Measurements from ENCODE around the gene ANKRD13C.

Gene ANKRD13C

GRCh38 chr1:70318191-70318590 lies 36.3 kb downstream of the ANKRD13C start:
- TF ChIP-seq CTCF (IDR thresholded peaks at IDR 0.05; ENCODE audit: low read depth, low read length, missing control alignments): no peak
- no peaks in the 10 kb centered on the region for H3K27me3 ChIP-seq (replicated peaks)
- DNase-seq: no peak
- in situ Hi-C loops (cut with HindIII; ENCODE audit: low pct_ligation_motif_present, low sequenced_read_pairs): no loop called here
- H3K36me3 ChIP-seq (replicated peaks): no peaks in the 10 kb centered on the region
- no peak overlapping the region for H3K27ac ChIP-seq
- H3K4me3 ChIP-seq (ENCODE audit: low read depth, low read length): no peak overlapping the region

- no peaks in the 10 kb centered on the region for H3K36me3 ChIP-seq (replicated peaks)
- in situ Hi-C loops (cut with HindIII; ENCODE audit: low pct_ligation_motif_present, low sequenced_read_pairs): no loop called here
- no peak for TF ChIP-seq CTCF (IDR thresholded peaks at IDR 0.05; ENCODE audit: low read depth, low read length, missing control alignments)
- H3K4me3 ChIP-seq (ENCODE audit: low read depth, low read length): no peak overlapping the region
- H3K27me3 ChIP-seq (replicated peaks): no peaks in the 10 kb centered on the region
- no peak overlapping the region for H3K27ac ChIP-seq
- no peak for DNase-seq
Observed at GRCh38 chr1:70317087-70317486, 37.4 kb downstream of the ANKRD13C start.

GRCh38 chr1:70315782-70316181 lies 38.7 kb downstream of the ANKRD13C start:
- H3K4me3 ChIP-seq (ENCODE audit: low read depth, low read length): no peak overlapping the region
- H3K36me3 ChIP-seq (replicated peaks): no peaks in the 10 kb centered on the region
- in situ Hi-C loops (cut with HindIII; ENCODE audit: low pct_ligation_motif_present, low sequenced_read_pairs): no loop called here
- H3K27ac ChIP-seq: no peak overlapping the region
- no peak for TF ChIP-seq CTCF (IDR thresholded peaks at IDR 0.05; ENCODE audit: low read depth, low read length, missing control alignments)
- H3K27me3 ChIP-seq (replicated peaks): no peaks in the 10 kb centered on the region
- no peak for DNase-seq

GRCh38 chr1:70314706-70315304 lies 39.7 kb downstream of the ANKRD13C start:
- H3K27ac ChIP-seq: no peak overlapping the region
- in situ Hi-C loops (cut with HindIII; ENCODE audit: low pct_ligation_motif_present, low sequenced_read_pairs): no loop called here
- H3K27me3 ChIP-seq (replicated peaks): no peaks in the 10 kb centered on the region
- no peak for DNase-seq
- H3K4me3 ChIP-seq (ENCODE audit: low read depth, low read length): no peak overlapping the region
- H3K36me3 ChIP-seq (replicated peaks): no peaks in the 10 kb centered on the region
- TF ChIP-seq CTCF (IDR thresholded peaks at IDR 0.05; ENCODE audit: low read depth, low read length, missing control alignments): no peak

- in situ Hi-C loops (cut with HindIII; ENCODE audit: low pct_ligation_motif_present, low sequenced_read_pairs): no loop called here
- no peak for DNase-seq
- Histone ChIP-seq H3K36me3 (replicated peaks) (peaks cover 7% of the 10 kb centered on the region), H3K27me3 (replicated peaks) (no peaks in the 10 kb centered on the region), H3K27ac (no peak overlapping the region), H3K4me3 (ENCODE audit: low read depth, low read length) (no peak overlapping the region)
- TF ChIP-seq CTCF (IDR thresholded peaks at IDR 0.05; ENCODE audit: low read depth, low read length, missing control alignments): no peak
Observed at GRCh38 chr1:70311369-70311768, 43.2 kb downstream of the ANKRD13C start.

GRCh38 chr1:70299472-70299871 lies 55.0 kb downstream of the ANKRD13C start:
- in situ Hi-C loops (cut with HindIII; ENCODE audit: low pct_ligation_motif_present, low sequenced_read_pairs): no loop called here
- no peak for TF ChIP-seq CTCF (IDR thresholded peaks at IDR 0.05; ENCODE audit: low read depth, low read length, missing control alignments)
- peaks cover 6% of the 10 kb centered on the region for H3K36me3 ChIP-seq (replicated peaks)
- no peaks in the 10 kb centered on the region for H3K27me3 ChIP-seq (replicated peaks)
- no peak for DNase-seq
- no peak overlapping the region for H3K27ac ChIP-seq
- H3K4me3 ChIP-seq (ENCODE audit: low read depth, low read length): no peak overlapping the region

Data from brain microvascular endothelial cell (primary cell).